GM21526 (cell line): ENCODE results near the gene IGF1.

Source experiments
- ATAC-seq: cut with Tn5 transposase; IDR thresholded peaks from one replicate; pipeline ENCODE4 v1.9.1; 2021; ENCODE audit warnings: moderate library complexity; ENCODE audit not compliant: unreplicated experiment, low FRiP score

The IGF1 gene

DNA sequence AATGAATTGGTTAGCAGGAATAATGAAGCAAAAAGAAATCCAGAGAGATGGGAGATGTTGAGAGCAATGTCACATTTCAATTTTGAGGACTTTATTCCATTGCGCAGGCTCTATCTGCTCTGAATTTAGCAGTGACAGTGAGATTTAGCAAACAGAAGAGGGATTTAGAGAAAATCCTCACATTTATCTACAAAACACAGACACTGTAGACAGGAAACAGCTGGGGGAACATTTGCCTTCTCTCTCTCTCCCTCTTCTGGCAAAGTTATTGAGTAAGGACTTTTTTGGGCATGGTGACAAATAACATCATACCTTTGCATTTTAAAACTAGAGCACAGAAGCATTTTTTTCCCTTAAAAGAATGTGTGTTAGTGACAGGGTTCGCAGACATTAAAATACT lies at the start of gene IGF1:
Gene IGF1, minus strand, starts transcription at position 158 of the 400 bp plus-strand sequence. CDS start 182 bp downstream, outside the sequence.
- ATAC-seq = no peak

DNA sequence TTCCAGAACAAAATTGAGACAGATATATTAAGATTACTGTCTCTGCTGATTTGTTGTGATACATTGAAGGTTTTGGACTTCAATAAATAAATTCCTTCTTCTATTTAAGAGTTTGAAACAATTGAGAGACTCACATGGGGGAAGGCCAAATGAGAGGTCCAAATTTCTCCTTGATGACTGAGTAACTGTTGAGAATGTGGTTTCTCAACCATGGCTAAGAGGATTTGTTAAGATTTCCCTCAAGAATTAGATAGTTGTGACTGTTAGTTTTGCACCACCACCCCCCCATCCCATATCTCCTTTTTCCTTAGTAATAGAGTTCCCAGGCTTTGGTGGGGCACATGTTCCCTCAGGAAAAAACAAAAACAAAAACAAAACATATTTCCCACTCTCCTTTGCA lies 47.7 kb upstream of the IGF1 start:
- no peak for ATAC-seq

DNA sequence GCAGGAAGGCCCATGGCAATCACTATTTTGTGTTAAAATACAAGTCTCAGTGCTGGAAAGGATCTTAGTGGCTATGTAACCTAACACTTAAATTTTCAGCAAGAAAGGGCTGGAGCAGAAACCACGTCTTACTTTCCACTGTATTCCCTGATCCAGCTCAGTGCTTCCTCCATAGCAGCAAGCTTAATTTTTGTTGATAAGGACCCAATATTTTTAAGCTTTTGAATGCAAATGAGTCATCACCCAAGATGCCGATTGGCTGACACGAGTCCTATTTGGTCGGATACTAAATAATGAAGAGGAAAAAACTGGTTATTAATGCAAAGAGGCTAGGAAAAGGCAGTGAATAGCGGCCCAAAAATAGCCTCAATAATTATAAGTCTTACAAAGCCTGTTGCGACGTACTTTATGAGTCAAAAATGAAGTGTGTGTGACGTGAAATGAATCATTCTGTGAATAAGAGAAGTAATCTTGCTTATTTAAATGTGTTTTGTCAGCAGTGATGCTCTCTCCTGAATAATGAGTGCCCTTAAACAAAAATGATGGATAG lies 46.9 kb upstream of the IGF1 start:
- no peak for ATAC-seq

DNA sequence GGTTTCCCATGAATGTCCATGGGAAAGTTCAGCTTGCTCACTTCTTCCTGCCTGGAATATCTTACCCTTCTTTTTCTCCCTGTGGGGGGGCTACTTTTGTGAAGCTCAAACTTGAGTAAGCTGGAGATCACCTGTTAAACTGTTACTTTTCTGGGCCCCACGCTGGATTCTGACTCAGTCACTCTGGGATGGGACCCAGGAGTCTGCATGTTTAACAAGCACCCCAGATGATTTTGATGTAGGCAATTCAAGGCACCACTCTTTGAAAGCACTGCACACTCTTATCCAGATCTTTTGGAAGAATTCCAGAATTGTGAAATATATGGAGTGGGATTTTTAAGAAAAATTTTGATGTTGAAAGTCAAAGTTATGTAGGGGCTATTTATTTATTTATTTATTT lies 46.3 kb upstream of the IGF1 start:
- no peak for ATAC-seq

DNA sequence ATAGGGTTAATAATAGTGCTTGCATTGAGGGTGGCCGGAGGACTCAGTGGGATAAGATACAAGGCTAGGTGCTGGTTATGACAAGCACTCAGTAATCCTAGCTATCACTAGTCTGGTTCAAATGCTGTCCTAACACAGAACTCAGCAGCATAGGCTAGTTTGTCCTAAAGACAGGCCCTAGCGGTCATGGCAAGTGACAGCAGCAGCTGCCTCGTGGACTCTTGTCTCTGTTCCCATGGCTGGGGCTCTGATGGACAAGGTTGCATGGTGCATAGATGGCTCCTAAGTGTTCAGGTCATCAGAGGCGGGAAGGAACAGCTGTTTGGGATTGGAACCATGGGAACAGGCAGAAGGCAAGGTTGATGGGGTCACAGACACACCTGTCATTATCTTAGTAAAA lies 42.4 kb upstream of the IGF1 start:
- no peak for ATAC-seq

DNA sequence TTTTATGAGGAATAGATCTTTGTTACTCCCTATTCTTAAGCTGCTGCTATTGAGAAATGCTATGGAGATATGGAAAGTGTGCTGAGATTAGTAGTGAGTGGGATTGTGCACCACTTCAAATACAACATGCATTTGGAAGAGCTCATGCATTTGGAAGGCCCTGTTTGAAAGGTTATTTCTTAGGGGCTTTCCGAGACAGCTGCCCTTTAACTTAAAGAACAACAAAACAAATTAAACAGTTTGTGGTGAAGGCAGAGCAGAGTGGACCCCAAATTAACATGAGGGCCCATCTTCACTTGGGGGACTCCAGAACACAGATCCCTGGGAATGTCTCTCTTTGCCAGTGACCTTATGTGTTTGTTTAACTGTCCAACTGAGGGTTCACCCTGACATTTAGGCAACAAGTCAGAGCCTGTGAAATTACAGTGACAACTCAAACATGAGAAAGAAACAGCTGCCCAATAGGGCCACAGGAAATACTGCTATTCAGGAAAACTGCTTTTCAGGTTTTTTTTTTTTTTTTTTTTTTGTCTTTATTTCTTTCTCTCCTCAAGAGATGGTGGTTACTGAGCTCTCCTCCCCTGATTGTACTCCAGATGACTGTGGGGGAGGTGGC lies 41.4 kb upstream of the IGF1 start:
- no peak for ATAC-seq

DNA sequence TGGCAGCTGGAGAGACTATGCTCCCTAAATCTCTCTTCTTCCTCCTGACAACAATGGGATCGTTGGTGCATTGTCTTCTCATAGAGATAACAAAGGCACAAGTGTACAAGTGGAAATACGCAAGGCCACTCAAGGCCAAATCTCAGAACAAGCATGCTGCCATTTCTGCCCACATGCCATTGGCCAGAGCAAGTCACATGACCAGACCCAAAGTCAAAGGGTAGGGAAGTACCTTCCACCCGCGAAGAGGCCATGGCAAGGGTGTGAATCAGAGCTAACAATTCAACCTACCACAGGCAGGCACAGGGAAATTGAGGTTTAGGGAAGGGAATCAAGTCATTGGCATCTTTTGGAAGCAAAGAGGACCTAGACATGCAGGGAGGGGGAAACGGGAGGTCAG lies 38.5 kb upstream of the IGF1 start:
- no peak for ATAC-seq

DNA sequence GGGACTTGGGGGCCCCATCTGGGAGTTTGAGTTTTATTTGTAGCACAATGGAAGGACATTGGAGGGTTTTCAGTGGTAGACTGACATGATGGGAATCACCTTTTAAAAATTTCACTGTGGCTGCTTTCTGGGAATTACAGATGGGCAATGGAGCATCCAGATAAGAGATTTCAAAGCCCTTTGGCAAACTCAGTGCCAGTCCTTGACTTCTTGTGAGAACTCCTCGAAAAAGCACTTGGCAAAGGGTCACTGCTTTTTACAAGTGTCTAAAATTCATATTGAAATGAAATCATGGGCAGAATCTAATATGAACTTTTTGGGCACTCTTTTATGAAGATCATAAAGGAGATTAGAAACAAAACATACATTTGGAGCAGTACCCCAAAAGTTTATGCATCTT lies 34.3 kb upstream of the IGF1 start:
- ATAC-seq = no peak

DNA sequence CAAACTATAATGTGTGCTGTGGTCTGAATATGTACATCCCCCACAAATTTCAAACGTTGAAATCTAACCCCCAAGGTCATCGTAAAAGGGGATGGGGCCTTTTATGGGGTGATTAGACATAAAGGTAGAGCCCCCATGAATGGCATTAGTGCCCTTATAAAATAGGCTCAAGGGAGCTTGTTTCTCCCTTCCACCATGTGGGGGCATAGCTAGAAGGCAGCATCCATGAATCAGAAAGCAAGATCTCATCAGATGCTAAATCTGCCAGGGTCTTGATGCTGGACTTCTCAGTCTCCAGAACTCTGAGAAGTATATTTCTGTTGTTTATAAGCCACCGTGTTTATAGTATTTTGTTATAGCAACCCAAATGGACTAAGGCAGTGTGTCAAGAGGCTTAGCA lies 33.4 kb upstream of the IGF1 start:
- ATAC-seq = no peak

DNA sequence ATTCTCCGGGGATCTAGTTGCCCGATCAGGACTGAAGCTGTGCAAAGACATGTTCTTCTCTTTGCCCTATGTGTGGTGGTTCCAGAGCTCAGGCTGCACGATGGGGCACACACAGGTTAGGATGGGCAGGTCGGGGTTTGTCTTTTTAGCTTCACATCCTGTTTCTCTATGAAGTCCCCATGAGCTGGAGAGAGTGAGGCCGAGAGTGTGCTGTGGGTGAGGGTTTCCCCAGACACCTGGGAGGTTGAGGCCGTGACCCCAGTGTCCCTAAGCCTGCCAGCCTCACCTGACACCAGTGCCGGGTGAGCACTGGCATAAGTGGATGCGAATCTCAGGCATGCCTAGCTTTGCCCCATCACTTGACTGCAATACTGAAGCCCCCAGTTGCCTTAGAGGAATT lies 32.9 kb upstream of the IGF1 start:
- peak; percentile 83 for ATAC-seq

DNA sequence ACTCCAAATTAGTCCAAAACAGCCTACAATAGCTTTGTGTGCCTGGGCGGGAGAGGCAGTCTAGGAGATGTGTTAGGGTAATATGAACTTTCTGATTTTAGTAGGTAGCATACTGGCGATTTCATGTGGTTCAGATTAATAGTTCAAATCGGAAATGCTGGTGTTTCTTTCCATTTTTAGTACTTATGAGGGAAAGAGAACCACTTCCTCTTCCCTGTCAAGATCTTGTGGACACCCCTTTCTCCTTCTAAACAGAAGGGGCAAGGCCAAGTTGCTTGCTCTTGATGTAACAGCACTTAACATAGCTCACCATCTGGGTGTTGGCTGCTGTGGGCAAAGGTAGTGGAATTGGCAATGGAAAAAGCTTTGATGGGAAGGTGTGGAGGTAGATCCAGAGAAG lies 32.2 kb upstream of the IGF1 start:
- peak; percentile 9 for ATAC-seq

DNA sequence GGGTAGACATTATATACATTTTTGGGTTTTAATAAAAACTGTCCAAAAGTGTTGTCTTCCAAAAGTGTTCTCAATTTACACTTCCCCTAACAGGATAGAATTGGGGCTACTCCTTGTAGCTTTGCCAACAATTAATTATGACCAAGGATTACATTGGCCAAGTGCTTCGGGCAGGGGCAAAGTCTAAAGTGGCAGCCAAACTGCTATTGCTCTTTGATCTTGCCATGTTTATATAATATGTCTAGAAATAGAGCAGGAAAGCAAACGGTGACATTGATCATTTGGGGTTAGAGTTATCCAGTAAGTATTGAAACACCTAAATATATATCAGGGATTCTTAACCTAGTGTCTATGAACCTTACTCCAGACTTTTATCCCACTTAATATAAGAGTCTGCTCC lies 31.2 kb upstream of the IGF1 start:
- ATAC-seq = no peak

DNA sequence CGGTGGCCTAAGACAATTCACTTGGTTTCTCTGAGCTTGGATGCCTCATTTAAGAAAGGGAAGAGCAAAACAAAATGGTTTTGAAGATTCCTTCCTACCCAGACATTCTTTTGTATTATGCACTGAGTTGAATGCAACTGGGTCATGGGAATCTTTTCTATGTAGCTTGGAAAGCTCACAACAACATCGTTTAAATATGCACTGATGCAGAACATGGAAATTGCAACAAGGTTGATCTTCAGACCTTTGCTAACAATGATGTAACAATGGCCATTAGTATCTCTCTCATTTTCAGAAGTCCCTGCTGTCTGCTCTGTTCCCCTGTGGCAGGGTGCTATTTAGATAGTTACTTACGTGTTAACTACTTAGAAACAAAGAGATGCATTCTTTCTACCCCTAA lies 30.1 kb upstream of the IGF1 start:
- ATAC-seq = no peak

DNA sequence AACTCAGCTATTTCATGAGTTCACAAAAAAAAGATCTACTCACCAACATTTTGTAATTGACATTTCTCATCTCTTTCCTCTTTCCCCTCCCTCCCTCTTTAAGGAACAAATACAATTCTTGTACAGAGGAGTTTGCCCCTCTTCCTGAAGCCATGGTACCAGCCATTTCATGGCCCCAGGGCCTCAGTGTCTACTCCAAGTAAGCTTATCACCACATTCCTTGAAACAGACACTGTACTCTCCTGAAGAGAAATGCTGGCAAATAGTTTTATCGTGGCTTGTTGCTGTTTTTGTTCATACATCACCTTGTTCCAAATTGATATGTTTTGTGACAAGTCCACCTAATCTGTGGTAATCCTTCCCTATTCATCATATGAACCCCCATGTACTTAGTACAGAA lies 29.7 kb upstream of the IGF1 start:
- ATAC-seq = no peak

DNA sequence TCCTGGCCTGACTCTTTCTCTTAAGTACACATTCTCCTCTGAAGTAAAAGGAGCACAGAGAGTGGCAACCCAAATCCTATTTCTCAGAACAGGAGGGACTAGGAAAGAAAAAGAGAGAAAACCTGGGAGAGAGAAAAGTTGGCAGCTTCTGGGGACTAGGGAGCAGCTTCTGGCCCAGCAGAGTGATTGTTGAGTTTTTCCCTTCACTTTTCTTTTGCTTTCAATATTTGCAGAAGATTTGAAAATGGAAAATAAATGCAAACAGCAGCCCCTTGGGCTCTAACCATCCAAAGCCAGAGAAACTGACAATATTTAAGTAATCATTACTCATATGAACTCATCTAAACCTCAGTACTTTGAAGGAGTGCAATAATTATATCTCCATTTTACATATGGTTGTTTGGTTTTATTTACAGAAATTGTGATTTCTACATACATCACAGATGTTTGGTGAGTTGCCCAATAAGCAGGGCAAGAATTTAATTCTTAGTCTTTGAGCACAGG lies 28.8 kb upstream of the IGF1 start:
- no peak for ATAC-seq

DNA sequence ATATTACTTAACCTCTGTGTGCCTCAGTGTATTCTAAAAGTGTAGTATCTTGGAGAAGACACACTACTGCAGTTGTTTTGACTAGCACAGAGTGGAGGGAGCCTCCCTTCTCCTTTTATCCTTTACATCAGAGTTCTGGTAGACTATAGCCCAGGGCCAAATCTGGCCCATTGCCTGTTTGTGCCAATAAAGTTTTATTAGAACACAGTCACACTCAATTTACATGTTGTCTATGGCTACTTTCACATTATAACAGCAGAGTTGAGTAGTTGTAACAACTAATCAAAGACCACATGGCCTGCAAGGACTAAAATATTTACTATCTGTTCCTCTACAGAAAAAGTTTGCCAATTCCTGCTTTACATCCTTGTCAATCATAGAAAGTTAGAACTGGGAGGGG lies 27.7 kb upstream of the IGF1 start:
- ATAC-seq = no peak

DNA sequence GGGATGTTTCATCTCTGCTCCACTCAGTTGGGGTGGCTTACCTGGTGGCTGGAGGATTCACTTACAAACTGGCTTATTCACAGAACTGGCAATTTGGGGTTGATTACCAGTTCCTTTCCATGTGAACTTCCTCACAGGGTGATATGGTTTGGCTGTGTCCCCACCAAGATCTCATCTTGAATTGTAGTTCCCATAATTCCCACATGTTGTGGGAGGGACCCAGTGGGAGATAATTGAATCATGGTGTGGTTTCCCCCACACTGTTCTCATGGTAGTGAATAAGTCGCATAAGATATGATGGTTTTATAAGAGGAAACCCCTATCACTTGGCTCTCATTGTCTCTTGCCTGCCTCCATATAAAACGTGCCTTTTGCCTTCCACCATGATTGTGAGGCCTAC lies 26.9 kb upstream of the IGF1 start:
- ATAC-seq = no peak

DNA sequence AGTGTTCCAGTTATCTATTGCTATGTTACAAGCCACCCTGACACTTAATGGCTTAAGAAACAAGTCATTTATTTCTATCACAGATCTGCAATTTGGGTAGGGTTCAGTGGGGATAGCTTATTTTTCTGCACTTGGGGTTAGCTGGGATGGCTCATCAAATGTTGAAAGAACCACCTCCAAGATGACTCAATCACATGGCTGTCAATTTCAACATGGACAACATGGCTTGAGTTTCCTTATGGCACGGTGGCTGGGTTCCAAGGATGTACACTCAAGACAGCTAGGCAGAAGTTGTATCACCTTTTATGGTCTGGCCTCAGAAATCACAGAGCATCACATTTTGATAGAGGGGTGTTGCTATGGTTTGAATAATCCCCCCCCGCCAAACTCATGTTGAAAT lies 24.5 kb upstream of the IGF1 start:
- ATAC-seq = no peak

DNA sequence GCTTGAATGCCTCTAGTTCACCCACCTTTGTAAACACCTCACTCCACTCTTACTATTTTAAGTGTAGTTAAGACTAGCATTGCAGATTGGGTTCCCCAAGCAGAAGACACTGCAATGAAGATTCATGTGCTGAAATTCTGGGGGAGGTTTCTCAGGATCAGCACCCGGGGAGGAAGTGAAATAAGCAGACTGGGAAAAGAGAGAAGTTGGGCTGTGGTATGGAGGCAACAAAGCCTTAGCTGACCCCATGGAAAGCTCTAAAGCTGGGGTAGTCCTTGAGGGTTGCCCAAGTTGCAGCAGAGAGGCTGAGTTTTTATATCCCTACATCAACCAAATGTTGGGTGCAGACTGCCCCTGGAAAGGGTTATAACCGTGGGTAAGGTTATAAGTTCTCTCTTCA lies 23.9 kb upstream of the IGF1 start:
- no peak for ATAC-seq

DNA sequence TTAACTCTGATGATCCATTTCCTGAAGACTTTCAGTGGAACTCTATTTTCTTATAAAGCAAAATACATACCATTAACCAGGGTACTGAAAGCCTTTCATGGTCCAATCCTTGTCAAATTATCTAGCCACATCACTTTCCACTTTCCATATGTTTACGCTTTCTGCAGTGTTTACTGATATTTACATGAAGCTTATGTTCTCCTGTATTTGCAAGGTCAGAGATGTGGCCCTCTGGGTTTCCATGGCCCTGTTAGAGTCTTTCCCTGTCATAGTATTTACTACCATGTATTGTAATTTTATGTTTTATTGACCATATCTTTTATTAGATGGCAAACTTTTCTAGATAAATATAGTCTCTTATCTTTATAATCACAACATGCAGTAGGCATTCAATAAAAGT lies 23.5 kb upstream of the IGF1 start:
- no peak for ATAC-seq

DNA sequence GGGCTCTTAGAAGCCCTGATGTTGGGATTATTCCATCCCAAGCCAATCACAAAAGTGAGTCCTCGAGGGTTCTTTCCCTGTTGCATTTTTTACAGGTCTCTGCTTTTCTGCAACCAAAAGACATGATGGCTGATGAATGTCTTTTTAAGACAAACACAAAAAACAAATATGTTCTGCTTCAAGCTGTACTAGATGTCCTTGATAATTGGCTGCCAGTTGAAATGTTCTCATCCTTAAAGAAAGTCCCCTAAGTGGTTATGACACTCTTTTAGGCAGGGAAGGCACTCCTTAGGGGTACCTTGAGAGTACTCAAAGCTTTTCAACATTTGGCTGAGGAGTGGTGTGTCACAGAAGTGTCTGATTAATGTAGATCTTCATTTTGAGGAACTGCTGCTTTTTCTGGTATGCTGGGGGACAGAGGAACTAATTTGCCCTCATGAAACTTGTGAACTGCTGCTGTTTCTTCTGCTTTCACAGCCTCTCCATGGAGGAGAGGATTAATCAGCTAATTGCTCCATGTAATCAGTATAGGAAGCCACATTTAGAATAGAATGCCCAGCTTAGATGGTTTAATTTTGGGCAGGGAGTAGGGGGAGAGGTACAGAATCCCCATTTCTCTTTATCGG lies 22.8 kb upstream of the IGF1 start:
- ATAC-seq = peak; percentile 90

DNA sequence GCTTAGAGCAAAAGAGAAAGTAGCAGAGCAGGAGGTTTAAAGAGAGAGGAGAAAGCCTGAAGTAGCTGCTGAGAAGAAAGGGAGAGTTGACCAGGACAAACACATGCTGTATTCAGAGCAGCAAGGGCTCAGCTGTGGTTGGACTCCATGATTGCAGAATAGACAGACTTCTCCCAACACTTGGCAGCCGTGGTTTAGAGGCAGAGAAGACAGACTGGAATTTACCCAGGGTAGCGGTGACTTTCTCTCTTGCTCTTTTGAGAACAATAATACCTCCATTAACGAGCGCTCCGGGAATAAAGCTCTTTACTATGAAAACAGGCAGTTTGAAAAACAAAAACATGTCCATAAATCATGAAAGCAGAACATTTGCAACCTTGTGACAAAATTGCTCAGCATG lies 21.4 kb upstream of the IGF1 start:
- no peak for ATAC-seq
